Erythroblast (primary cell): ENCODE data around the gene KLK13.

Source experiments
- GATA1 ChIP-seq: IDR thresholded peaks from 2 replicates; pipeline ENCODE4 v1.6.1; 2011; ENCODE audit warnings: low read depth, mild to moderate bottlenecking, control low read depth, low read length, moderate library complexity
- POLR2A ChIP-seq: IDR thresholded peaks from 2 replicates; pipeline ENCODE4 v1.6.1; 2011; ENCODE audit warnings: mild to moderate bottlenecking, low read length

- TF ChIP-seq POLR2A: no peak
- no peak for TF ChIP-seq GATA1
These were observed 33.0 kb downstream of the KLK13 start for GRCh38 chr19:51031880-51032225.
